Activated naive CD8-positive, alpha-beta T cell treated with anti-CD3 and anti-CD28 coated beads for 36 hours (primary cell): ENCODE measurements around the gene PRKAR1B. TPM values are rescaled to one million over a fixed set of nuclear protein-coding genes. Genes with fewer than 3 reads are reported as not detected.

ENCODE experiments used
- DNase-seq: peaks from one replicate; pipeline ENCODE4 v3.0.0; 2021
- H3K27ac Mint-ChIP-seq: one replicate; pipeline ENCODE4 v1.8.0; 2022; ENCODE audit warnings: mild to moderate bottlenecking, moderate library complexity, mixed read lengths
- H3K27me3 Mint-ChIP-seq: one replicate; pipeline ENCODE4 v1.8.0; 2022; ENCODE audit warnings: mild to moderate bottlenecking, mixed read lengths
- H3K36me3 Mint-ChIP-seq: one replicate; pipeline ENCODE4 v1.8.0; 2021; ENCODE audit warnings: mild to moderate bottlenecking, mixed read lengths
- H3K4me1 Mint-ChIP-seq: one replicate; pipeline ENCODE4 v1.8.0; 2021; ENCODE audit warnings: mixed read lengths
- H3K4me3 Mint-ChIP-seq: one replicate; pipeline ENCODE4 v1.8.0; 2022; ENCODE audit warnings: mild to moderate bottlenecking, moderate library complexity, mixed read lengths
- H3K9me3 Mint-ChIP-seq: one replicate; pipeline ENCODE4 v1.8.0; 2022; ENCODE audit warnings: mixed read lengths
- total RNA-seq, 2 experiments: library from RNA; stranded (reverse); gene quantifications; one replicate each; pipeline ENCODE4 v1.2.3, GENCODE V29; 2021

PRKAR1B gene
- total RNA-seq, 2 experiments from 2014 or later, result 38.1 to 40.2 TPM

GRCh38 chr7:604884-605531, 122.1 kb downstream of the PRKAR1B start:
- Mint-ChIP-seq H3K4me1 (peaks cover 72% of the 10 kb centered on the region), H3K27me3 (no peaks in the 10 kb centered on the region), H3K27ac (peak overlapping the region; percentile 100), H3K36me3 (peaks cover 66% of the 10 kb centered on the region), H3K9me3 (peaks cover 10% of the 10 kb centered on the region), H3K4me3 (peak overlapping the region; percentile 89)
- no peak for DNase-seq

GRCh38 chr7:604001-604883, 122.8 kb downstream of the PRKAR1B start:
- H3K4me1 Mint-ChIP-seq, result peaks cover 70% of the 10 kb centered on the region
- no peaks in the 10 kb centered on the region for H3K27me3 Mint-ChIP-seq
- H3K27ac Mint-ChIP-seq, result peak overlapping the region; percentile 100
- H3K9me3 Mint-ChIP-seq, result peaks cover 9% of the 10 kb centered on the region
- peaks cover 62% of the 10 kb centered on the region for H3K36me3 Mint-ChIP-seq
- DNase-seq, result peak; percentile 95
- H3K4me3 Mint-ChIP-seq, result peak overlapping the region; percentile 89

- H3K4me3 Mint-ChIP-seq, result peak overlapping the region; percentile 89
- DNase-seq, result peak; percentile 54
- H3K36me3 Mint-ChIP-seq, result peaks cover 62% of the 10 kb centered on the region
- peaks cover 67% of the 10 kb centered on the region for H3K4me1 Mint-ChIP-seq
- H3K9me3 Mint-ChIP-seq, result peaks cover 9% of the 10 kb centered on the region
- peak overlapping the region; percentile 100 for H3K27ac Mint-ChIP-seq
- no peaks in the 10 kb centered on the region for H3K27me3 Mint-ChIP-seq
Measured at GRCh38 chr7:603152-603951, 123.7 kb downstream of the PRKAR1B start.

GRCh38 chr7:602341-603141, 124.5 kb downstream of the PRKAR1B start:
- peak; percentile 57 for DNase-seq
- peak overlapping the region; percentile 89 for H3K4me3 Mint-ChIP-seq
- no peaks in the 10 kb centered on the region for H3K27me3 Mint-ChIP-seq
- peak overlapping the region; percentile 100 for H3K27ac Mint-ChIP-seq
- H3K4me1 Mint-ChIP-seq, result peaks cover 59% of the 10 kb centered on the region
- peaks cover 55% of the 10 kb centered on the region for H3K36me3 Mint-ChIP-seq
- H3K9me3 Mint-ChIP-seq, result peaks cover 9% of the 10 kb centered on the region

- peak; percentile 97 for DNase-seq
- H3K4me3 Mint-ChIP-seq, result peak overlapping the region; percentile 89
- peaks cover 9% of the 10 kb centered on the region for H3K9me3 Mint-ChIP-seq
- peak overlapping the region; percentile 100 for H3K27ac Mint-ChIP-seq
- H3K27me3 Mint-ChIP-seq, result no peaks in the 10 kb centered on the region
- H3K36me3 Mint-ChIP-seq, result peaks cover 55% of the 10 kb centered on the region
- H3K4me1 Mint-ChIP-seq, result peaks cover 59% of the 10 kb centered on the region
Measured at GRCh38 chr7:601595-602340, 125.3 kb downstream of the PRKAR1B start.

- H3K36me3 Mint-ChIP-seq, result peaks cover 57% of the 10 kb centered on the region
- peaks cover 56% of the 10 kb centered on the region for H3K4me1 Mint-ChIP-seq
- H3K27ac Mint-ChIP-seq, result peak overlapping the region; percentile 100
- H3K4me3 Mint-ChIP-seq, result peak overlapping the region; percentile 79
- DNase-seq, result no peak
- H3K27me3 Mint-ChIP-seq, result no peaks in the 10 kb centered on the region
- H3K9me3 Mint-ChIP-seq, result peaks cover 8% of the 10 kb centered on the region
Measured at GRCh38 chr7:601036-601594, 126.0 kb downstream of the PRKAR1B start.

- H3K9me3 Mint-ChIP-seq, result peaks cover 9% of the 10 kb centered on the region
- H3K36me3 Mint-ChIP-seq, result peaks cover 57% of the 10 kb centered on the region
- H3K27me3 Mint-ChIP-seq, result no peaks in the 10 kb centered on the region
- DNase-seq, result no peak
- peaks cover 56% of the 10 kb centered on the region for H3K4me1 Mint-ChIP-seq
- H3K27ac Mint-ChIP-seq, result peak overlapping the region; percentile 100
- H3K4me3 Mint-ChIP-seq, result peak overlapping the region; percentile 79
Measured at GRCh38 chr7:600149-601035, 126.7 kb downstream of the PRKAR1B start.

- H3K4me3 Mint-ChIP-seq, result no peak overlapping the region
- H3K36me3 Mint-ChIP-seq, result peaks cover 50% of the 10 kb centered on the region
- no peaks in the 10 kb centered on the region for H3K27me3 Mint-ChIP-seq
- no peak for DNase-seq
- peaks cover 49% of the 10 kb centered on the region for H3K4me1 Mint-ChIP-seq
- peak overlapping the region; percentile 19 for H3K27ac Mint-ChIP-seq
- peaks cover 9% of the 10 kb centered on the region for H3K9me3 Mint-ChIP-seq
Measured at GRCh38 chr7:598899-599298, 128.2 kb downstream of the PRKAR1B start.

DNA sequence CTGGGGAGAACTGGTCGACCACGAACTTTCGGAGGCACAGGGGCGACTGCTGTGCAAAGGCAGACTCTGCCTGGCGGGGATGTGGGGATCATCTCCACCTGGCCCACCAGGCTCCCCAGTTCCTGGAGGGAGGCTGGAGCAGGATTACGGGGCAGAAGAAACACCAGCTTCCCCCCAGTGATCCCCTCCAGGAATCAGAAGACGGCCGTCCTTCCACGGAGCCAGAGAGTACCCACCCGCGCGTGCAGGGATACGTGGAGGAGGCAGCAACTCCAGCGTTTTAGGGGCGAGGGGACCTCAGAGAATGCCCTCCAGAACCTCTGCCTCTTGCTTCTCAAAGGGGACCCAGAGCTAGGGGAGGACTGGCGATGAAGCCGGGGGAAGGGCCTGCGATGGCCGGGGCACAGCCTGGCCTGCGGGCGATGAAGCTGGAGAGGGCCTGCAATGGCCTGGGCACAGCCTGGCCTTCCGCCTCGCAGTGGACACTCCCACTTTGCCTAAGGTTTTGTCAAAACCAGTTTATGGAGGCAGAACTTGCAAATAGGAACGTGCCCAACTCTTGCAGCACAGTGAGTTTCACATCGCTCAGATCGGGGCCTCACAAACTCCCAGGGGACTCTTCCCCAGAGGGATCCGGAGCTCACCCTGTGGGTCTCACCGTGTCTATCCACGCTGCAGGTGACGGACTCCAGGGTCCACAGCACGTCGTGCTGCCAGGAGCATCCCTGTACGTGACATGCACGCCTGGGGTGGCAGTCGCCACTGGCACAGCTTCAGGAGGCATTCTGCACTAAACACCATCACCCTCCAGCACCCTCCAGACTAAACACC, 129.5 kb downstream of the PRKAR1B start:
- no peak overlapping the region for H3K4me3 Mint-ChIP-seq
- no peaks in the 10 kb centered on the region for H3K27me3 Mint-ChIP-seq
- peaks cover 2% of the 10 kb centered on the region for H3K9me3 Mint-ChIP-seq
- peaks cover 49% of the 10 kb centered on the region for H3K36me3 Mint-ChIP-seq
- DNase-seq, result no peak
- no peak overlapping the region for H3K27ac Mint-ChIP-seq
- H3K4me1 Mint-ChIP-seq, result peaks cover 49% of the 10 kb centered on the region

- H3K4me3 Mint-ChIP-seq, result no peak overlapping the region
- no peak overlapping the region for H3K27ac Mint-ChIP-seq
- H3K4me1 Mint-ChIP-seq, result peaks cover 48% of the 10 kb centered on the region
- no peaks in the 10 kb centered on the region for H3K27me3 Mint-ChIP-seq
- H3K36me3 Mint-ChIP-seq, result peaks cover 48% of the 10 kb centered on the region
- peaks cover 2% of the 10 kb centered on the region for H3K9me3 Mint-ChIP-seq
- no peak for DNase-seq
Measured at GRCh38 chr7:596819-597182, 130.3 kb downstream of the PRKAR1B start.

- Mint-ChIP-seq H3K4me3 (no peak overlapping the region), H3K4me1 (peaks cover 46% of the 10 kb centered on the region), H3K9me3 (peaks cover 2% of the 10 kb centered on the region), H3K27me3 (no peaks in the 10 kb centered on the region), H3K27ac (no peak overlapping the region), H3K36me3 (peaks cover 48% of the 10 kb centered on the region)
- no peak for DNase-seq
Measured at GRCh38 chr7:596071-596818, 130.8 kb downstream of the PRKAR1B start.

- peak; percentile 22 for DNase-seq
Measured at GRCh38 chr7:595621-596010, 131.5 kb downstream of the PRKAR1B start.

More at GRCh38 chr7:595621-596010, 131.5 kb downstream of the PRKAR1B start:
- Mint-ChIP-seq H3K9me3 (peaks cover 2% of the 10 kb centered on the region), H3K27ac (peak overlapping the region; percentile 79), H3K4me3 (peak overlapping the region; percentile 14), H3K36me3 (peaks cover 48% of the 10 kb centered on the region), H3K4me1 (peaks cover 41% of the 10 kb centered on the region), H3K27me3 (no peaks in the 10 kb centered on the region)
